EH (cell line): Measurements from ENCODE around the gene GFRA1.
"Not testable (repeated sequence)": the region's sequence is repeated elsewhere in the genome, so short reads cannot be mapped to it uniquely, and the experiment has no call there.

ENCODE experiments used
- DNase-seq: peaks from one replicate; pipeline ENCODE4 v3.0.0-alpha.2; 2015; ENCODE audit warnings: low read depth

GFRA1 gene

DNA sequence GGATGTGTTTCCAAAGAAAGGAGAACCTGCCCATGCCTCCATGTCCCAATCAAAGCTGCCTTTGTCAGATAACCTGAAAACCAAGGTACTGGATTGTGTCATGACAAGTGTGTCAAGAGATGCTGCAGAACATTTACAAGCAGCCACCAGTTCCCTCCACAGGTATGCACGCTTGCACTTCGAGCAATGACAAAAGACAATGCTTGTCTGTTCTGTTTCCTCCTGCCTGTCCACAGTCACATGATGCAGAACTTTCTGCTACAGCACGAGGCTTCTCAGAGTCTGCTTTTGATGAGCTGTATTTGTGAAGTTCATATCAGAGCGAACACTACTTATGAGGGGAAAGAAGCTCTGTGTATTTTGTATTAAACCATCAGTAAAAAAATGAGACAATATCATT lies 209.9 kb downstream of the GFRA1 start:
- DNase-seq, result no peak

DNA sequence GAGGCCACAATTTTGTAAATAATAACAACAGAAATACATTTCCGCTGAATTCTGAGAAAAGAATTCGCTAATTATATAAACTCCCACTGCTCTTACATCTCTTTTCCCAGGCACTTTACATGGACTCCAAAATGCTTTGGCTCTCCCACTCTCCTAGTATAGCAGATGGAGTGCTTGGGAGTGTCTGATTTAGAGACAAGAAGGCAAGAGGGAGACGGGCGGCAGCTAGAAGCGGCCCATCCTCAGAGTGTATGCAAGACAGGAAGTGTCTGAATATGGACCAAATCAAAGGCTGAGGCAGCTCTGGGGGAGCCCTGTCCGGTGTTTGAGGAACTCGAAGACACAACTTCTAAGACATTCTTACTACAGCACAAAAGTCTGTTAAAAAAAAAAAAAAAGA lies 212.1 kb downstream of the GFRA1 start:
- DNase-seq, result no peak

DNA sequence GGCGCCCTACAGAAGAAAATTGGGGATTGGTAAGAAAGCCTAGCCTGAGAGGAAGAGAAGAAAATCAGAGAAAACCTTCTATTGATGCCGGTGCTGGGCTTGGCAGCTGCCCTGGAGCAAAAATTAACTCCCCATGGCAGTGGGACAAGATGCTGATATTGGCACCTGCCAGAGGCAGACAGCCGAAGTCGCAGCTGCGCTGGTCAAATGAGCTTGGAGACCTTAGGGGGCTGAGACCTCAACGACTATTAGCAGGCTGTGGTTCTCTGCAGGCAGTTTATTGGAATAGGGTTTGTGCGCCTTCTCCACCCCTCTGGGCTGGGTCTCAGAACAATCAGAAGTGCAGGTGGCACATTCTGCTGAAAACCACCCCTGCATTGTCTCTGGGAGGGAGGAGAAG lies 213.7 kb downstream of the GFRA1 start:
- no peak for DNase-seq

DNA sequence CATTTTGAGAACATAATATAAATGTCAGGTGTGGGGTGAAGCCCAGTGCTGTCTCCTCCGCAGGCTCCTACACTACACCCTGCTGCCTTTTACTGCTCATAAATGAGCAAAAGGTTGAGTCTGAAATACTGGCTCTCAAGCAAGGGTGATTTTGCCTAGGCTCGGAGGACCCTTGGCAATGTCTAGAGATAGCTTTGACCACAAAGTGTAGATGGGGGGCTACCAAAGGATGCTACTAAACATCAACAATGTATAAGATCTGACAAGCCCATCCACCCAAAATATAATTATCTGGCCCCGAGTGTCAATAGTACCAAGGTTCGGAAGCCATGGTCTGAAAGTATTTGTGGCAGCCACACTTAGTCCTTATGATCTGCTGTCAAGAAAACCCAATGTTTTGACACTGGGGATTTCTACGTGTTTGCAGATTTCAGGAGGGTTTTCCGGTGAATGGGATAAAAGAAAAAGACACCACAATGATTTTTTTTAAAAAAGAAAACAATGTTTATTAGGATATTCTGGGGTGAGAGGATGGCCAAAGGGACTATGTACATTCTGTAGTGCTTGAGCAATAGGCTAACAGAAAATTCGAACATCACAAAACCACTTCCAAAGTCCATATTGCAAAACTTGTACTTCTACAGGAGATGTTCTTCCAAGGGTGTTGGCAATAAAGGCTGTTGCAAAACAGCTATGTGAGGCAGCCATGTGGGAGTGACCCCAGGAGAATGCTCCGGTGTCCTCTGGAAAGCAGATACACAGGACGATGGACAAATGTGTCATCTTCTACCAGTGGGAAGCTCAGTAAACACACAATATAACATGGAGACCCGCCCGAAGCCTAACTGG lies 216.3 kb downstream of the GFRA1 start:
- no peak for DNase-seq

DNA sequence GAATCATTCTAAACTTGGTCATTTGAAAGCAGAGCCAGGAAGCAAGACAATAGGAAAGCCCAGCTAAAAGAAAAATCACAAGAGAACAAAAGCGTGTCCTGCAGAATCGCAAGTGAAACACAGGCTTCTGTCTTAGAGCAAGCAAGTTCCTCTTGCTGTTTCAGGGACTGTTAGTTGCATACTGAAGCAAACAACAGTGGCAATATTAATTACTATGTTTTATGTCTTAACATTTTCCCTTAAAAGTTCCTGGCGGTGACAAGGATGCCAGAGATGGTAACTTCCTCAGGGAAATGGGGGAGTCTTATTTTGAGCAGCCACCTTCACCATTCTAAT lies 217.1 kb downstream of the GFRA1 start:
- no peak for DNase-seq

DNA sequence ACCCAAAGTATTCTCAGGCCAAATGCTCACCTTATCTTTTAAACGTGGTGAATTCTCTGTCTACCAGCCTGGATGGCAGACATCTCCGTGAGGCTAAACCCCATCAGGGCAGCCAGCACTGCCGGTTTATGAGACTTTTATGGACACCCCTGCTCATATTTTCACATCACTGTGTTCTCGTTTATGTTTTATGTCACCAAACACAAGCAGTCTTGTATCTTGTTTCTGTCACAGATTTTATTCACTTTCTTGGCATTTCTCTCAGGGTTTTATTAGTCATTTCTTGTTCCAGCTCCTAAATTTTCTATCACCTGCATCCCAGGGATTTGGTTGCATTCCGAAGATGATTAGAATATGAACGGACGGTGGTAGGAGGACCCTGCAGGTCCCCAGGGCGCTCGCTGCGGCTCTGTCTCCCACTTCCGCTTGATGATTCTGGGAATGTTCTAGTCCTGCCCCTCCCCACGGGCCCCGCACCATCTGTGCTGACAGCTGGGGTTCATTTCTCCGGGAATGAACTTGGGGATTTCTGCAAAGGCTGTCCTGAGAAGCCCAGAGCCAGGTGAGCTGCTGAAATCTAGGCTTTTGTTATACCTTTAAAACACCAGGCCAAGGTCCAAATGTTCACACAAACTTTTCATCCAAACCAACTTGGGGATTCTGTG lies 217.6 kb downstream of the GFRA1 start:
- peak; percentile 14 for DNase-seq

DNA sequence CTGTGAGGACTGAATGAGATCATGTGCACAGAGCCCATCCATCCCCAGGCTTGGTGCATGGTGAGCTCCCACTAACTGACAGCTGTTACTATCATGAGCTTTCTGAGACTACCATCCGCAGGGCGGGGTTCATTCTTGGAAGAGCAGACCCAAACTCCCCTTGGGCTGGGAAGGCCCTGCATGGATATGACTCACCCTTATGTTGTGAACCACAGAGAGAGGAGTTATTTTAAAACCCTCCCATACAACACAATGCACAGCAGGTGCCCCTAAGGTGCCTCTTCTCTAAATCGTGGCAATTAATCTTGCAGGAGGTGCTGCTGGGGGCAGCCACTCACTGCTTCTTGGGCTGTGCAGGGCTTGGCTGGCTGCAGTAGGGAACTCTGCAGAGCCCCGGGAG lies 219.1 kb downstream of the GFRA1 start:
- DNase-seq, result no peak

DNA sequence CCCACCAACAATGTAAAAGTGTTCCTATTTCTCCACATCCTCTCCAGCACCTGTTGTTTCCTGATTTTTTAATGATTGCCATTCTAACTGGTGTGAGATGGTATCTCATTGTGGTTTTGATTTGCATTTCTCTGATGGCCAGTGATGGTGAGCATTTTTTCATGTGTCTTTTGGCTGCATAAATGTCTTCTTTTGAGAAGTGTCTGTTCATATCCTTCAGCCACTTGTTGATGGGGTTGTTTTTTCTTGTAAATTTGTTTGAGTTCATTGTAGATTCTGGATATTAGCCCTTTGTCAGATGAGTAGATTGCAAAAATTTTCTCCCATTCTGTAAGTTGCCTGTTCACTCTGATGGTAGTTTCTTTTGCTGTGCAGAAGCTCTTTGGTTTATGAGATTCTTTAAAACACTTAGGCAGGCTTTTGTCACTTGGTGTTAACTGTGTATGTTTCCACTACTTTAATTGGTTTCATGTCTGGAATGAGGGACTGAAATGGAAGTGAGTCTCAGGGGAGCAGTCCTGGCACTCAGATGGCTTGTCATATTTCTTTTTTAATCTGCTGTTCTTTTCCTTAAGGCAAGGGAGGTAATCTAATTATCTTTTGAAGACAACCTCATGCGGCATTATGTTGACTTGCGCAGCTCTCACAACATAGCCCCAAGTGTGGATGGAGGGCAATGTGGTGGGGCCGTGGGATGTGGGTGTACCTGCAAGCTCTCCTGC lies 219.8 kb downstream of the GFRA1 start:
- DNase-seq, result not testable (repeated sequence)

DNA sequence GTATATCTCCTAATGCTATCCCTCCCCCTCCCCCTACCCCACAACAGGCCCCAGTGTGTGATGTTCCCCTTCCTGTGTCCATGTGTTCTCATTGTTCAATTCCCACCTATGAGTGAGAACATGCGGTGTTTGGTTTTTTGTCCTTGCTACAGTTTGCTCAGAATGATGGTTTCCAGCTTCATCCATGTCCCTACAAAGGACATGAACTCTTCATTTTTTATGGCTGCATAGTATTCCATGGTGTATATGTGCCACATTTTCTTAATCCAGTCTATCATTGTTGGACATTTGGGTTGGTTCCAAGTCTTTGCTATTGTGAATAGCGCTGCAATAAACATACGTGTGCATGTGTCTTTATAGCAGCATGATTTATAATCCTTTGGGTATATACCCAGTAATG lies 220.5 kb downstream of the GFRA1 start:
- not testable (repeated sequence) for DNase-seq

DNA sequence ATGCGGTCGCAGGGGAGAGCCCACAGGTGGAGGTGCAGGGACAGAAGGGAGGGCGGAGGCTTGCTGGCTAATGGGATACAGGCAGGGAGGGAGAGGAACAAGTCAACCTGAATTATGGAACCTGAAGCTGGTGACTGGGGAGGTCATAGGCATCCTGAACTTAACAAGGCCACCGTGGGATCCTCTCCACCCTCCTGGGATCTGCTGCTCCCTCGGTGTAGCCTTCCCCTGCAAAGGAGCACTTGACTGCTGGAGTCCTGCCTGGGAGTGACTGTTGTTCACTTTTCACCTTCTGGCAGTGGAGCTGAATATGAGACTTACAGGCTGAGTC lies 223.1 kb downstream of the GFRA1 start:
- no peak for DNase-seq

DNA sequence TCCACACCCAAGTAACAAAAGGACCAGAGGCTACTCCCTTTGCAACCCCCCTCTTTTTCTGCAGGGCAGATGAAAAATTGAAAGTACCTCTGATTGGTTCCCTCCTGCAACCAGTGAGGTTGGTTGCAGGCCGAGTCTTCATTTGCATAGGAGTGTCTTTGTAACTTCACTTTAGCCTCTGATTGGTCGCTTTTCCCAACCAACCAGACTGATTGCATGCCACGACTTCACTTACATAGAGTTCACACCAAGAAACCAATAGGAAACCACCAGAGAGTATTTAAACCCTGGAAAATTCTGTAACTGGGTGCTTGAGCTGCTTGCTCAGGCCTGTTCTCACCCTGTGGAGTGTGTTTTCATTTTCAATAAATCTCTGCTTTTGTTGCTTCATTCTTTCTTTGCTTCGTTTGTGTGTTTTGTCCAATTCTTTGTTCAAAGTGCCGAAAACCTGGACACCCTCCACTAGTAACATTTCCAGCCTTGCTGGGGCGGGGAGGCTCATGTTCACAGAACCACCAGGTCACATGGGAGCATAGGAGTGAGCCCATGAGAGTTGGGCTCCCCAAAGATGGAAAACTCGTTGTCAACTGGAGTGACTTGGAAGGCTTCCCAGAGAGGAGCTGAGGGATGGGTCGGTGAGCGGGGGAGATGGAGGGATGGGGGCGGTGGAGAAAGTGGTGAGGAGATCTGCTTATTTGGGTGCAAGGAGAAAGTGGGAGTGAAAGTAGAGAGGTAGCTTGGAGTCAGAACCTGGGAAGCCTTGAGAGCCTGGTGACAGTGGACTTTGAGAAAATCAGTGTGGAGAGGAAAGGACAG lies 223.6 kb downstream of the GFRA1 start:
- peak; percentile 12 for DNase-seq

DNA sequence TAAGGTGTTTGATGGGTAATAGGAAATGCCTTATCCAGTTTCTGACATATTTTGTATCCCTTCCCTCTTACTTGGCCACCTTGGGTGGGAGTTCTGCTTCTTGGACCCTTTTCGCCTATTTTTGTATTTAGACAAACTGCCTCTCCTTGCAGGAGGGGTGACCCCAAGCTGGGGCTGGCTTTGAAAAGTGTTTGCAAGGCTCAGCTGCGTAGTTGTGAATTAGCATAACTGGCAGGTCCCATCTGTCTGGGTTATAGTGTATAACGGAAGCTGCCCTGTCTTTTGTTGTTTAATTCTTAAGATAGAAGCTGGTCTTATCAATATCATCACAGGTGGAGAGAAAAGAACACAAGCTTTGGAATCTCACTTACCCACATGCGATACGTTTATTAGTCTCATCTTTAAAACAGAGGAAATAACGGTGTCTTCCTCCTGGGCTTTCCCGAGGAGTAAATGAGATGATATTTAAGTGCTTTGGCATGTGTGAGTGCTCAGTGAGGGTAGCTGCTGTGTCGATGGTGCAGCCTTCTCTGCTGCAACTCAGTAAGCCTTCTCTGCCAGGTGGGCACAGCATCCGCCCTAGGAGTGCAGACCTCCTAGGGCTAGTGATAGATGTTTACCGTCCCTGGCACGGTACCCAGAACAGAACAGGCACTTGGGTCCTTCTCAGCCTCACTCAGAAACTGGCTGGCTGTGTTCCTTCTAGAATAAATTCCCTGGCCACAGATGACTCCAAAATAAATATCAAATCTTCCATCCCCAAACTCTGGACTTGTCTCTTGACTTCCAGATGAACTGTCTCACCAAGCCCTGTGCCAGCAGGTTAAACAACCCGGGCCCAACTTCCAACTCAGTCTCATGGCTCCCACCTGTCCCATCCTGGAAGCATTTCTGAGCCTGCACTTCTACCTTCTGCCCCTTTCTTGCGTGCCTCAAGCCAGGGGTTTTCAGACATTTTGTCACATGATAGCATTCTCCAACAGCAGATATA lies 227.3 kb downstream of the GFRA1 start:
- DNase-seq, result no peak

DNA sequence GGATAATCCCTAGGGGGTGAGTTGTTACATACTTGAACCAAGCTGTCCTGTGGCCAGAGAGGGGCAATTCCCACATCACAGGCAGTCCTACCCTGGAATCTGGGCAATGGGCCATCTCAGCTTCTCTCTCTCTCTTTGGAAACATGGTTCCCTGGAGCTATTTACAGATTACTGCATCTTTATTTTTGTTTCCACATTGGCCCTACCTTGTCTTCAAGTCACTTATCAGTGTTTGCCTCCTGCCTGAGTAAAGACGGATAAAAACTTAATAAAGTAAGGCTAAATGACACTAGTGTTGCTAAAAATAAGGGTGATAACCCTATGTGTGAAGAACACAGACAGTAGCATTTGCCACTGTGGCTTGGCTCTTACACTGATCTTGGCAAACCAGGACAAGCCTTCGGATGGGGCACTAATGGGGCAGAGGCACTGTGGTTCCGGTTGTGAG lies 228.2 kb downstream of the GFRA1 start:
- peak; percentile 67 for DNase-seq

DNA sequence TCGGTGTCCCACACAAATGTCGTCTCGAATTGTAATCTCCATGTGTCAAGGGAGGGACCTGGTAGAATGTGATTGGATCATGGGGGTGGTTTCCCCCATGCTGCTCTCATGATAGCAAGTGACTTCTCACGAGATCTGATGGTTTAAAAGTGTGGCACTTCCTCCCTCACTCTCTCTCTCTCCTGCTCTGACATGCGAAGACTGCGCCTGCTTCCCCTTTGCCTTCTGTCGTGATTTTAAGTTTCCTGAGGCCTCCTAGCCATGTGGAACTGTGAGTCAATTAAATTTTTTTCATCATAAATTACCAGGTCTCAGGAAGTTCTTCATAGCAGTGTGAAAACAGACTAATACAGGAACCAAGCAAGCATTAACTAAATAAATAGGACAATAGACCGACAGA lies 229.1 kb downstream of the GFRA1 start:
- DNase-seq, result no peak

DNA sequence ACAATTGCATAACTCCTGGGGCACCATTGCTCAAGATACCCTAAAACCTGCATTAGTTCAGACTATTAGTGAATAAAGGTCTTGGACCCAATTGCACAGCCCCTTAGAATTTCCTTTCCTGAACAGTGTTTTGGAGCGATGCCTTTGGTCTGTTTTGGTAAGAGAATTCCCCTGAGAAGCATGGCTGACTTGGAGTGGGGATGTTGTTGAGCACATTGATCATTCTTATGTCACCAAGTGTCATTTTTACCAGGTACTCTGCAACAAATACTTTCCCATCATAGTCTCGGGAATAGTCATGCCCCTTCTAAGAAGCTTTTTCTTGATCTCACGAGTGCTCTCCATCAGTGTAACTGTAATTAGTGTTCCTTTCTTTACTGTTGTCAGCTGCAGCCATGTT lies 229.7 kb downstream of the GFRA1 start:
- no peak for DNase-seq

DNA sequence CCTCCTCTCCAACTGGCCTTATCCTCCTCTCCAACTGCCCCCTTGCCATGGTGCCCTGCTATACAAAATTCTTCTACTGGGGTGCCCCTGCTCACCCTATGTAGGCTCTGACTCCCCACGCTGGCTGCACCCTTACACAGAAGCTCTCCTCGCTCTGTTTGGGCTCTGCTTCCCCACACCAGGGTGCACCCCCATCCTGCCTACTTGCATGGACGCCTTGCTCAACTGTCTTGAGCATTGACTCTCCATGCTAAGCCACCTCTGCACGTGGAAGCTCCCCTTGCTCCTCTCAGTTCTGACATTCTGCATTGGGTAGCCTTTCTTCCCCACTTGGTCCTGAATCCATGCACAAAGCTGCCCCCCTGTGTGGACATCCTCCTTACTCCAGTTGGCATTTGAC lies 231.1 kb downstream of the GFRA1 start:
- DNase-seq, result no peak

DNA sequence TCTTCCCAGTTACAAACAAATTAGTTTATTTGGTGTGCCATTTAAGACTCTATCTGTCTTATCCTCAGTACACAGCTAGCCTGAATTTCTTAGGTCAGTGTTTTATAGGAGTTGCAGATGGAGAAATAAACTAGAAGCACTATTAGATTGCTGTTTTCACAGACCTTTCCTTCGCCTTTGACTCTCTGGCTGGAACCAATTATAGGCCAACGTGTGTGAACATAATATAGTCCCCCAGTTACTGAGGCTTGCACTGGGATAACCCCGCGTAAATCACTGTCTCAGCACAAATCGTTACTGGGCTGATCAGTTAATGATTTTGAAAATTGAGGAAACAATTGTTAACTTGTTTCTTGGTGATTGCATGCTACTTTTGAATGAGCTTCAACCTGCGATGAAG lies 233.4 kb downstream of the GFRA1 start:
- DNase-seq, result no peak

DNA sequence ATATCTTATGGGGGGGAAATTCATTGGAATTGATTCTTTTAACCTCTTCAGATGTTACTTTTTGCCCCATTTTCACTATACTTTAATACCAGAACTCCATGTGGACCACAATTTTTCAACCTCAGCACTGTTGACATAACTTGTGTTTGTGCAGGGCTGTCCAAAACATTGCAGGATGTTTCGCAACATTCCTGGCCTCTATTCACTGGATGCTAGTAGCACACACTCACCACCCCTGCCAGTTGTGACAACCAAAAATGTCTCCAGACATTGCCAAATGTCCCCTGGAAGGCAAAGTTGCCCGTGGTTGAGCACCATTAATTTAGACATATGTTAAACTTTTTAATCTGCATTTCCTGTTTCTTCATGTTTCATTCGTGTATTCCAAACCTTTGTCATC lies 234.7 kb downstream of the GFRA1 start:
- DNase-seq, result peak; percentile 61

DNA sequence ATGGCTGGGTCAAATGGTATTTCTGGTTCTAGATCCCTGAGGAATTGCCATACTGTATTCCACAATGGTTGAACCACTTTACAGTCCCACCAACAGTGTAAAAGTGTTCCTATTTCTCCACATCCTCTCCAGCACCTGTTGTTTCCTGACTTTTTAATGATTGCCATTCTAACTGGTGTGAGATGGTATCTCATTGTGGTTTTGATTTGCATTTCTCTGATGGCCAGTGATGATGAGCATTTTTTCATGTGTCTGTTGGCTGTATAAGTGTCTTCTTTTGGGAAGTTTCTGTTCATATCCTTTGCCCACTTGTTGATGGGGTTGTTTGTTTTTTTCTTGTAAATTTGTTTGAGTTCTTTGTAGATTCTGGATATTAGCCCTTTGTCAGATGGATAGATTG lies 237.6 kb downstream of the GFRA1 start:
- DNase-seq, result not testable (repeated sequence)

DNA sequence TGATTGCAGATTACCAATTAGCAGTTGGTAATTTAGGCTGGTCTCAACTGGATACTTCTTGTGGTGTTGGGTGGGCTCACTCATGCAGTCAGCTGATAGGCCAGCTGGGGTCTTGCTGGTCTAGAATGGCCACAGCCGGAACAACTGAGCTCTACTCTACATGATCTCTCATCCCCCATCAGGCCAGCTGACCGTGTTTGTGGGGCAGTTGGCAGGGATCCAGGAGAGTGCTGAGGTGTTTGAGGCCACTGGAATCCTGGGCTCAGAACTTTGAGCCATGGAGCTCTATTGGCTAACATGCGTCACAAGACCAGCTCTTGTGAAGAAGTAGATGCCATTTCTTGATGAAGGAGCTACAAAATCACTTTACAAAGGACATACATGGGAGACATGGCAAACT lies 242.4 kb downstream of the GFRA1 start:
- no peak for DNase-seq

DNA sequence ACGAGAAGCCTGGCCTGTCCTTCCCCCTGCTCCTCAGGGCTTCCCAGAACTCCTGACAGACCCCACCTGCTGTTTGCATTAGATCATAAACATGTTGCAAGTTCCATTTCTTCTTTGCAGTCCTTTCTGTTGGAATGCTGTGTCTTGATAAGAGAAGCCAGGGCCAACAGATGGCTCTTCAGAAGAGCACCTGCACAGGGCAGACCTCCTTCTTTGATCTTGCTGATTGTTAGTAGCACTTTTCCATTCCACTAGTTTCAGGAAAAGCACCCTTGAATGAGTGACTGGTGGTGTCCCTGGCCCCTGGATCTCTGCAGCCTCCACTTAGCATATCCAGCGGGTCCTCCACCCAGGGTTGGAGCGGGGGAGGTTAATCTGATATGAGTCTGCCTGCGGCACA lies 243.2 kb downstream of the GFRA1 start:
- no peak for DNase-seq
